ENCODE measurements around the gene RASAL1.

DNA sequence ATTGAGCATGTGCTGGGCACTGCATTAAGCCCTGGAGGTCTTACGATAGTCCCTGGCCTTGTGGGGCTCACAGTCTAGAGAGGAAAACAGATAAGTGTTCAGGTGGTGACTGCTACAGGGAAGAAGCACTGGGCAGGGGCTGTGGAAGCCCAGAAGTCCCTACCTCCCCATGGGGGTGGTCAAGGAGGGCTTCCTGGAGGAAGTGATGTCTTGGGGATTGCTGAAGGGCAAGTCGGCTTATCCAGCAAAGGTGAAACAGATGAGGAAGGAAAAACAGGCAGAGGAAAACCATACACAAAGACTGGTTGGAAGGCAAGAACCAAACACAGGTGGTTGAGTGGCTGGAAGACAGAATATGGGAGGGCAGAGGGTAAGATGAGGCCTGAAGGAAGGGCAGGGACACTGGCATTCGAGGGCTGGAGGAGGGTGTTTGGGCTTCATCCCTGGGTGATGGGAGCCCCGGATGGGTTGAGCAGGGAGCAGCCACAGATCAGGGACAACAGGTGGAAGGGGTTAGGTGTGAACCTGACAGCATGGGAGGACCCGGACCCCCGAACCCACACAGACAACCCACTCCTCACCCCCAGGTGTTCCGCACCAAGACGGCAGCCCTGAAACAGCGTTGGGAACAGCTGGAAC is 16.8 kb upstream of the RASAL1 start:
- TF ChIP-seq, protein P1, sequence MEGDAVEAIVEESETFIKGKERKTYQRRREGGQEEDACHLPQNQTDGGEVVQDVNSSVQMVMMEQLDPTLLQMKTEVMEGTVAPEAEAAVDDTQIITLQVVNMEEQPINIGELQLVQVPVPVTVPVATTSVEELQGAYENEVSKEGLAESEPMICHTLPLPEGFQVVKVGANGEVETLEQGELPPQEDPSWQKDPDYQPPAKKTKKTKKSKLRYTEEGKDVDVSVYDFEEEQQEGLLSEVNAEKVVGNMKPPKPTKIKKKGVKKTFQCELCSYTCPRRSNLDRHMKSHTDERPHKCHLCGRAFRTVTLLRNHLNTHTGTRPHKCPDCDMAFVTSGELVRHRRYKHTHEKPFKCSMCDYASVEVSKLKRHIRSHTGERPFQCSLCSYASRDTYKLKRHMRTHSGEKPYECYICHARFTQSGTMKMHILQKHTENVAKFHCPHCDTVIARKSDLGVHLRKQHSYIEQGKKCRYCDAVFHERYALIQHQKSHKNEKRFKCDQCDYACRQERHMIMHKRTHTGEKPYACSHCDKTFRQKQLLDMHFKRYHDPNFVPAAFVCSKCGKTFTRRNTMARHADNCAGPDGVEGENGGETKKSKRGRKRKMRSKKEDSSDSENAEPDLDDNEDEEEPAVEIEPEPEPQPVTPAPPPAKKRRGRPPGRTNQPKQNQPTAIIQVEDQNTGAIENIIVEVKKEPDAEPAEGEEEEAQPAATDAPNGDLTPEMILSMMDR (IDR thresholded peaks at IDR 0.05): no peak
- TF ChIP-seq TAF1 (IDR thresholded peaks at IDR 0.05; ENCODE audit: borderline replicate concordance, low read depth, low read length) (no peak), EP300 (IDR thresholded peaks at IDR 0.05; ENCODE audit: borderline replicate concordance in 1 of 2, low read depth in 1 of 2, low read length in 1 of 2) (no peak), POLR2AphosphoS5 (IDR thresholded peaks at IDR 0.05; ENCODE audit: low read depth, low read length) (no peak), TCF12 (IDR thresholded peaks at IDR 0.05) (no peak), FOXM1 (IDR thresholded peaks at IDR 0.05; ENCODE audit: low read depth) (no peak)
